Measurements from ENCODE around the gene ABCA2.

GRCh38 chr9:136982232-136983051 lies 45.6 kb downstream of the ABCA2 start, which contains the start of gene LCNL1:
- TF ChIP-seq CTCF (IDR thresholded peaks at IDR 0.05; ENCODE audit: insufficient read depth, low read length, poor library complexity, severe bottlenecking) (no peak), EZH2phosphoT487 (conservative IDR thresholded peaks at IDR 0.05; ENCODE audit: low read length) (no peak)
